Mucosa of rectum (tissue), 2 donors: ENCODE results near the gene COL4A2.

Source experiments
- H3K27ac ChIP-seq, 2 donors: one replicate each; pipeline ENCODE4 v1.7.0; 2013; ENCODE audit warnings: inconsistent platforms in 2 of 2, low read depth in 2 of 2, low read length in 2 of 2
- H3K27me3 ChIP-seq, 2 donors: one replicate each; pipeline ENCODE4 v1.7.0; 2013; ENCODE audit warnings: low read length in 2 of 2; ENCODE audit not compliant: control insufficient read depth in 2 of 2, insufficient read depth in 2 of 2
- H3K36me3 ChIP-seq, 2 donors: one replicate each; pipeline ENCODE4 v1.7.0; 2013; ENCODE audit warnings: low read length in 2 of 2; ENCODE audit not compliant: control insufficient read depth in 2 of 2, insufficient read depth in 2 of 2
- H3K4me1 ChIP-seq, 2 donors: one replicate each; pipeline ENCODE4 v1.7.0; 2013; ENCODE audit warnings: low read length in 2 of 2, mild to moderate bottlenecking in 1 of 2; ENCODE audit not compliant: control insufficient read depth in 2 of 2, insufficient read depth in 2 of 2
- H3K4me3 ChIP-seq, 2 donors: one replicate each; pipeline ENCODE4 v1.7.0; 2013; ENCODE audit warnings: low read length in 2 of 2
- H3K9ac ChIP-seq, 2 donors: one replicate each; pipeline ENCODE4 v1.7.0; 2013; ENCODE audit warnings: low read length in 2 of 2, low read depth in 1 of 2, mild to moderate bottlenecking in 1 of 2
- H3K9me3 ChIP-seq, 2 donors: one replicate each; pipeline ENCODE4 v1.7.0; 2013; ENCODE audit warnings: low read length in 2 of 2; ENCODE audit not compliant: control insufficient read depth in 2 of 2
- donor health status: healthy.
- donor health status: Normal muscosa, but diverticular disease.

The COL4A2 gene

DNA sequence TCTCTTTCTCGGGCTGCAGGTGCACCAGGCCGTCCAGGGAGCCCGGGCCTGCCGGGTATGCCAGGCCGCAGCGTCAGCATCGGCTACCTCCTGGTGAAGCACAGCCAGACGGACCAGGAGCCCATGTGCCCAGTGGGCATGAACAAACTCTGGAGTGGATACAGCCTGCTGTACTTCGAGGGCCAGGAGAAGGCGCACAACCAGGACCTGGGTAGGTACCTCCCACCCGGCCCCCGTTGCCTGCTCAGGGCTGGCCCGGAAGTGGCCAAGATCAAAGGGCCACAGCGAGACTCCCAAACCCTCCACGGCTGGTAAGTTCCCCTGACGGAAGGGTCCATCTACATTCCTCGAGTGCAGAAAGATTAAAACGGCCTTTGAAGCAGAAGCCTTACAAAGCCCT is 199.3 kb downstream of the COL4A2 start:
- Histone ChIP-seq H3K4me3 (peak overlapping the region in 1 of 2 donors; percentile 46), H3K9me3 (no peaks in the 10 kb centered on the region), H3K27me3 (no peaks in the 10 kb centered on the region), H3K36me3 (peaks cover 3 to 11% of the 10 kb centered on the region in 2 donors), H3K9ac (peak overlapping the region in 1 of 2 donors; percentile 28), H3K4me1 (peaks cover 23 to 50% of the 10 kb centered on the region in 2 donors), H3K27ac (peak overlapping the region; percentile 95 to 97)

DNA sequence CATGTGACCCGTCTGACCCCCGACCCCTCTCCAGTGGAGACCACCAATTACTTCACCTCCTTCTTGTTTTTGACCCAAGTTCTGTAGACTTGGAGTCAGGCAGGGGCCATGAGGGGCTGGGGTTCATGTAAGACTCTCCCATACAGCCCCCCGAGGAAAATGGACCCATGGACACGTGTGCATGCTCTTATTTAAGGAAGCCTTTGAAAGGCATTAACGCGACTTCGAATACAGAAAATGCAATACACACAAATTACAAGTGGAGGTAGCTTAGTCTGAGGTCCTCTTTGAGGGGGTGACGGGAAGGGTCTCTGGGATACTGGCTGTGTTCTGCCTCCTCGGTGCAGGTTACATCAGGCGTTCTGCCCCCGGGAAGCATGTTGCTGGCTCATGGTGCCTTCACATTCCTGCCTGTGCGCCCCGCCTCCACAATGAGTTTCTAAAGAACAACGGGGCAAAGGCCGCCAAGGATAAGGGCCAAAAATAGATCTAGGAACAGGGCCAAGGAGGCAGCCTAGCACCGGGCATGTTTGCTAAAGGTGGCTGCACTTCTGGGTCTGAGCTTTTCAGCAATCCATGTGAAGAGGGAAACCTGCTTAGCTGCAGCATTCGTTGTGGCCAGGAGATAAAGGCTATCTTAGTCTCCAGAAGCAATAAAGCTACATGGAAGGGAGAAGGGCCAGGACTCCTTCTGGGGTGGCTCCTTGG is 199.9 kb downstream of the COL4A2 start:
- H3K9me3 ChIP-seq = no peaks in the 10 kb centered on the region
- no peaks in the 10 kb centered on the region for H3K27me3 ChIP-seq
- H3K36me3 ChIP-seq = peaks cover 3 to 14% of the 10 kb centered on the region in 2 donors
- peak overlapping the region; percentile 57 to 60 for H3K4me3 ChIP-seq
- H3K9ac ChIP-seq = peak overlapping the region; percentile 38 to 66
- H3K27ac ChIP-seq = peak overlapping the region; percentile 95 to 97
- peaks cover 23 to 50% of the 10 kb centered on the region in 2 donors for H3K4me1 ChIP-seq

DNA sequence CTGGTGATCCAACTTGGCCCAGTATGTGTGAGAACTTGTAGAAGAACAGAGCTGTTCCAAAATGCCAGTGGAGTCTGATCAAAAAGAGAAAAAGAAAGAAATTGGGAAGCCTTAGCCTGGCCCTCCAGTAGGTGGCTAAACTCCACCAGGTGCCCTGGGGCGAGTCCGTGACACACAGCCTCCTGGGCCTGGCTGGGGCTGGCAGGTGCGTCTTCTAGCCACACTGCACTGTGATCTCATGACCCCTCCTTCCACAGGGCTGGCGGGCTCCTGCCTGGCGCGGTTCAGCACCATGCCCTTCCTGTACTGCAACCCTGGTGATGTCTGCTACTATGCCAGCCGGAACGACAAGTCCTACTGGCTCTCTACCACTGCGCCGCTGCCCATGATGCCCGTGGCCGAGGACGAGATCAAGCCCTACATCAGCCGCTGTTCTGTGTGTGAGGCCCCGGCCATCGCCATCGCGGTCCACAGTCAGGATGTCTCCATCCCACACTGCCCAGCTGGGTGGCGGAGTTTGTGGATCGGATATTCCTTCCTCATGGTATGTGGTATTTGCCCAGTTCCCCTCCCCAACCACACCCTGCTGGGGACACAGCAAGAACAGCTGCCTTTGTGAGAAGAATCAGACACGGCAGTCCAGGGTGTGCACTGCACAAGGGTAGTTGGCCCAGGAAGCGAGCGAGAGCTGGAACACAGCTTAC is 200.7 kb downstream of the COL4A2 start:
- Histone ChIP-seq H3K9ac (peak overlapping the region; percentile 38 to 66), H3K4me3 (peak overlapping the region; percentile 57 to 60), H3K27me3 (no peaks in the 10 kb centered on the region), H3K36me3 (peaks cover 10 to 22% of the 10 kb centered on the region in 2 donors), H3K4me1 (peaks cover 23 to 50% of the 10 kb centered on the region in 2 donors), H3K9me3 (no peaks in the 10 kb centered on the region), H3K27ac (peak overlapping the region; percentile 95 to 97)

GRCh38 chr13:110509478-110509926 is 202.4 kb downstream of the COL4A2 start:
- H3K27ac ChIP-seq = peak overlapping the region; percentile 4 to 40
- H3K4me3 ChIP-seq = no peak overlapping the region
- peaks cover 23 to 42% of the 10 kb centered on the region in 2 donors for H3K4me1 ChIP-seq
- H3K9ac ChIP-seq = peak overlapping the region in 1 of 2 donors; percentile 21
- no peaks in the 10 kb centered on the region for H3K27me3 ChIP-seq
- peaks cover 10 to 23% of the 10 kb centered on the region in 2 donors for H3K36me3 ChIP-seq
- no peaks in the 10 kb centered on the region for H3K9me3 ChIP-seq

- no peaks in the 10 kb centered on the region for H3K27me3 ChIP-seq
- H3K4me3 ChIP-seq = no peak overlapping the region
- H3K36me3 ChIP-seq = peaks cover 10 to 23% of the 10 kb centered on the region in 2 donors
- H3K9me3 ChIP-seq = no peaks in the 10 kb centered on the region
- H3K9ac ChIP-seq = no peak overlapping the region
- peaks cover 23 to 41% of the 10 kb centered on the region in 2 donors for H3K4me1 ChIP-seq
- H3K27ac ChIP-seq = no peak overlapping the region
Observed at GRCh38 chr13:110509971-110510786, 203.1 kb downstream of the COL4A2 start.

- no peak overlapping the region for H3K27ac ChIP-seq
- H3K36me3 ChIP-seq = peaks cover 10 to 20% of the 10 kb centered on the region in 2 donors
Observed at GRCh38 chr13:110511509-110512181, 204.6 kb downstream of the COL4A2 start.

GRCh38 chr13:110512198-110512740 is 205.2 kb downstream of the COL4A2 start:
- peaks cover 10 to 20% of the 10 kb centered on the region in 2 donors for H3K36me3 ChIP-seq
- no peak overlapping the region for H3K9ac ChIP-seq
- H3K9me3 ChIP-seq = no peaks in the 10 kb centered on the region
- no peak overlapping the region for H3K27ac ChIP-seq
- peaks cover 17 to 29% of the 10 kb centered on the region in 2 donors for H3K4me1 ChIP-seq
- no peak overlapping the region for H3K4me3 ChIP-seq
- H3K27me3 ChIP-seq = no peaks in the 10 kb centered on the region

More at GRCh38 chr13:110511509-110512181, 204.6 kb downstream of the COL4A2 start:
- Histone ChIP-seq H3K9me3 (no peaks in the 10 kb centered on the region), H3K27me3 (no peaks in the 10 kb centered on the region), H3K4me1 (peaks cover 19 to 32% of the 10 kb centered on the region in 2 donors), H3K9ac (no peak overlapping the region), H3K4me3 (no peak overlapping the region)

DNA sequence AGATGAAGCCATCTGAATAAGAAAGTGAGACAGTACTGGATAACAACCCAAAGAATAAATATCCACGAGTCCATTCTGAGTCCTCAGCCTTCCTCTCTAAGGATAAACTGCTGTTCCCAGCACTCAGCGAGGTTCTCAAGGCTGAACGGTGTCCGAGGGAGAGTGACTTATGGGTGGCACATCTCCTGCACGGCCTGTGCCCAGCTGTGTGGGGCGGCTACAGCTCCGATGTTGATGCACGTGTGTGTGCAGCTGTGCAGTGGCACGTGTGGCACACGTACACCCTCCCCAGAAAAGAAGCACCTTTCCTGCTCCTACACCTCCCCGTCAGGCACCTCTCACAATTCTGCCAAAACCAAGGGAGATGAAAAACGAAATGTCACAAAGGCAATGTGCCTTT is 209.4 kb downstream of the COL4A2 start:
- H3K4me3 ChIP-seq = no peak overlapping the region
- H3K27me3 ChIP-seq = no peaks in the 10 kb centered on the region
- H3K9ac ChIP-seq = no peak overlapping the region
- H3K36me3 ChIP-seq = peaks cover 7 to 20% of the 10 kb centered on the region in 2 donors
- H3K4me1 ChIP-seq = peaks cover 29 to 42% of the 10 kb centered on the region in 2 donors
- no peaks in the 10 kb centered on the region for H3K9me3 ChIP-seq
- no peak overlapping the region for H3K27ac ChIP-seq

DNA sequence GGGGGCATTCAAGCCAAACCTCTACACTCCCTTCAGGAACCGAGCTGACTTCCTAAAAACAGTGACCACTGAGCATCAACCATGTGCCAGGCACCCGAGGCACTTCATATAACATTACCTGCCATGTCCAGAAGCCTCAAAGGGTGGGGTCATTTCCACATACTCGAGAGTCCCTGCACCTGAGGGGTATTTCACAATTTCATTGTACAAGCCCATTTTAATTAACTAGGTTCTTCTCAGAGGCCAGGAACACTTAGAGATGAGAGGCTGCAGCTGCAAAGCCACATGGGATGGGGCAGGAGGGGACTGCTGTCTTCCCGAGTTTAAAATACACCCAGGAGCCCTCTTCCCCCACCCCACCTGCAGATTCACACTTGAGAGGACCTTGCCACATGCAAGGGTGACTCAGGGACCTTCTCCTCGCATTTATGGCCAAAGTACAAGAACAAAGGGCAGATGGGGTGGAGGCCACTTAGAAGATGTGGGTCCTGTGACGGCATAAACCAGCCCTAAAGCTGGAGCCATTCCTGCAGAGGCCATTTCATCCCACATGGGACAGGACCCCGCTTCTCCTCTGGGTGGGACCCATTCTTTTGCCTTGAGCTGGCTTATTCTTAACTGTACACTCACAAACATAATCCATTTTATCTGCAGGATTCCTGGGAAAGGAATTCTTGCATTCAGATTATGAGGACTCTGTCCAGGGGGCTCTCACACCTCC is 210.6 kb downstream of the COL4A2 start:
- H3K27ac ChIP-seq = peak overlapping the region; percentile 56 to 74

More for the DNA sequence above, 210.6 kb downstream of the COL4A2 start:
- Histone ChIP-seq H3K9ac (no peak overlapping the region), H3K4me1 (peaks cover 29 to 46% of the 10 kb centered on the region in 2 donors), H3K27me3 (no peaks in the 10 kb centered on the region), H3K9me3 (no peaks in the 10 kb centered on the region), H3K36me3 (peaks cover 3 to 13% of the 10 kb centered on the region in 2 donors), H3K4me3 (peak overlapping the region in 1 of 2 donors; percentile 8)
